Endothelial cell of umbilical vein (primary cell): ENCODE data around the gene CGRRF1. TPM values are rescaled to one million over a fixed set of nuclear protein-coding genes. Genes with fewer than 3 reads are reported as not detected.

Experiments
- BruUV-seq: library from RNA; stranded (reverse); fragments of 400-500 nt; replicated peaks from 2 replicates; lab custom pipeline; 2021; lab: Mats Ljungman, UMichigan
- CTCF ChIA-PET: fragments of 300-600, 350-600 bp; sonication (Branson Sonifier 250); formaldehyde crosslinking; loops from one replicate; lab custom pipeline; 2021; ENCODE audit warnings: antibody characterized with exemption, inconsistent platforms; lab: Charles Lee
- POLR2A ChIA-PET: fragments of 300-600, 350-600 bp; sonication (Branson Sonifier 250); formaldehyde crosslinking; loops from one replicate; lab custom pipeline; 2021; ENCODE audit warnings: antibody characterized with exemption, inconsistent platforms; lab: Charles Lee
- DNase-seq: peaks from one replicate; pipeline ENCODE4 v3.0.0-alpha.2; 2011; ENCODE audit warnings: low read depth, low spot score
- FAIRE-seq: peaks from 2 replicates; lab custom pipeline; 2011; peaks lifted over from hg19 to GRCh38; lab: Jason Lieb, UNC
- H2AFZ ChIP-seq: 2 replicates; pipeline ENCODE4 v1.6.0; 2012; ENCODE audit warnings: low read depth, low read length, control low read depth, inconsistent platforms
- H3K27ac ChIP-seq: 2 replicates; pipeline ENCODE4 v1.5.1; 2011; ENCODE audit warnings: low read depth, mild to moderate bottlenecking, control low read depth, low read length, moderate library complexity; ENCODE audit not compliant: insufficient read depth
- H3K27me3 ChIP-seq, 2 experiments: 2 replicates each; pipeline versions ENCODE4 v1.6.0 to v1.6.1; 2011; ENCODE audit warnings: low read length in 2 of 2, mixed read lengths in 1 of 2; ENCODE audit not compliant: control insufficient read depth in 2 of 2, insufficient read depth in 2 of 2
- H3K36me3 ChIP-seq, 2 experiments: 2 replicates in 1 of 2; 3 replicates in 1 of 2; pipeline ENCODE4 v1.5.1; 2011; ENCODE audit warnings: low read length in 2 of 2, mild to moderate bottlenecking in 1 of 2, moderate library complexity in 1 of 2; ENCODE audit not compliant: control insufficient read depth in 2 of 2, insufficient read depth in 2 of 2; ENCODE audit errors: extremely low read depth in 1 of 2
- H3K4me1 ChIP-seq: 3 replicates; pipeline ENCODE4 v1.5.1; 2011; ENCODE audit warnings: mild to moderate bottlenecking, low read length; ENCODE audit not compliant: control insufficient read depth, insufficient read depth; ENCODE audit errors: extremely low read depth
- H3K4me2 ChIP-seq: 2 replicates; pipeline ENCODE4 v1.6.1; 2011; ENCODE audit warnings: low read length, control low read depth, mixed read lengths; ENCODE audit not compliant: insufficient read depth
- H3K4me3 ChIP-seq, 3 experiments: fragments of 200-600 bp in 1 of 3; sonication (generic), shearing (Covaris generic) in 1 of 3; replicated peaks in 1 of 3; 2 replicates each; pipeline ENCODE4 v1.5.1; 2011 to 2016; ENCODE audit warnings: control low read depth in 3 of 3, low read length in 3 of 3, mild to moderate bottlenecking in 2 of 3, inconsistent platforms in 1 of 3, low read depth in 1 of 3, moderate library complexity in 1 of 3; ENCODE audit not compliant: insufficient read depth in 1 of 3
- H3K79me2 ChIP-seq: 2 replicates; pipeline ENCODE4 v1.6.0; 2012; ENCODE audit warnings: low read length, inconsistent platforms; ENCODE audit not compliant: control insufficient read depth, insufficient read depth
- H3K9ac ChIP-seq: replicated peaks from 2 replicates; pipeline ENCODE3; 2011; ENCODE audit warnings: low read length, control low read depth; ENCODE audit not compliant: insufficient read depth; ENCODE audit errors: extremely low read depth
- H3K9me1 ChIP-seq: replicated peaks from 3 replicates; pipeline ENCODE4 v1.6.0; 2011; ENCODE audit warnings: mild to moderate bottlenecking, low read length; ENCODE audit not compliant: control insufficient read depth, insufficient read depth; ENCODE audit errors: extremely low read depth
- H3K9me3 ChIP-seq: replicated peaks from 2 replicates; pipeline ENCODE4 v1.5.1; 2012; ENCODE audit warnings: low read length, inconsistent platforms; ENCODE audit not compliant: control insufficient read depth, insufficient read depth
- H4K20me1 ChIP-seq: replicated peaks from 2 replicates; pipeline ENCODE3; 2011; ENCODE audit warnings: mild to moderate bottlenecking, low read length; ENCODE audit not compliant: control insufficient read depth, insufficient read depth; ENCODE audit errors: extremely low read depth
- EZH2 ChIP-seq: IDR thresholded peaks from 2 replicates; pipeline ENCODE4 v1.6.1; 2012; ENCODE audit warnings: borderline replicate concordance, low read depth, mild to moderate bottlenecking, moderate library complexity, low read length, inconsistent platforms; ENCODE audit not compliant: severe bottlenecking
- FOS ChIP-seq: IDR thresholded peaks from 2 replicates; pipeline ENCODE4 v1.6.1; 2011; ENCODE audit warnings: mild to moderate bottlenecking, low read length, moderate library complexity, borderline replicate concordance; ENCODE audit not compliant: insufficient read depth
- GATA2 ChIP-seq: IDR thresholded peaks from 2 replicates; pipeline ENCODE4 v1.7.0; 2011; ENCODE audit warnings: low read depth, mild to moderate bottlenecking, moderate library complexity, mixed read lengths, low read length; ENCODE audit not compliant: insufficient read length, insufficient read depth
- JUN ChIP-seq: IDR thresholded peaks from 2 replicates; pipeline ENCODE4 v1.6.1; 2011; ENCODE audit warnings: borderline replicate concordance, low read depth; ENCODE audit not compliant: insufficient read length, insufficient read depth
- MYC ChIP-seq: IDR thresholded peaks from one replicate; pipeline ENCODE4 v1.6.1; 2011; ENCODE audit warnings: mild to moderate bottlenecking, low read depth, low read length
- POLR2A ChIP-seq: IDR thresholded peaks from 2 replicates; pipeline ENCODE4 v1.6.1; 2012; ENCODE audit warnings: low read depth, mild to moderate bottlenecking, control low read depth, low read length
- POLR2AphosphoS5 ChIP-seq: IDR thresholded peaks from 2 replicates; pipeline ENCODE4 v1.6.1; 2012; ENCODE audit warnings: low read depth, mild to moderate bottlenecking, control low read depth, low read length, moderate library complexity; ENCODE audit not compliant: insufficient read depth
- dilution Hi-C: fragments of 300-500 bp; cut with MboI; formaldehyde crosslinking; loops from one replicate; pipeline ENCODE4 v1.15.0; 2019; ENCODE audit warnings: low sequenced_read_pairs; ENCODE audit not compliant: extremely low pct_ligation_motif_present
- intact Hi-C: fragments of 100-400 bp; cut with micrococcal nuclease; formaldehyde crosslinking; loops from one replicate; pipeline ENCODE4 v1.10.0; 2022
- polyA plus RNA-seq, 4 experiments: library from polyadenylated mRNA; depleted of rRNA in 3 of 4; stranded (reverse) in 3 of 4; unstranded in 1 of 4; fragments of >200 nt; gene quantifications; 2 replicates each; pipeline versions ENCODE4 v1.2.1 to v1.2.3, GENCODE V29; 2011 to 2012; ENCODE audit warnings: missing spikeins in 1 of 4
- total RNA-seq: library from RNA; stranded (reverse); gene quantifications from 2 replicates; pipeline ENCODE4 v1.2.3, GENCODE V29; 2021
- TF ChIP-seq, protein P1 (sequence below): IDR thresholded peaks from 2 replicates; pipeline ENCODE4 v1.6.1; 2011; ENCODE audit not compliant: insufficient read depth, insufficient read length
- TF ChIP-seq, protein P2 (sequence below), 2 donors: IDR thresholded peaks; 1 replicate in 1 of 2; 2 replicates in 1 of 2; pipeline ENCODE4 v1.5.1; 2011; ENCODE audit warnings: low read length in 2 of 2, mild to moderate bottlenecking in 2 of 2, moderate library complexity in 2 of 2, control low read depth in 1 of 2, inconsistent platforms in 1 of 2, low read depth in 1 of 2; ENCODE audit not compliant: insufficient read depth in 1 of 2; ENCODE audit errors: extremely low read depth in 1 of 2

The CGRRF1 gene
- total and polyA plus RNA-seq, 2 donors (not counting 3 experiments of a cell fraction or from before 2014, with no cell fraction given), result 6.6 to 15.7 TPM

DNA sequence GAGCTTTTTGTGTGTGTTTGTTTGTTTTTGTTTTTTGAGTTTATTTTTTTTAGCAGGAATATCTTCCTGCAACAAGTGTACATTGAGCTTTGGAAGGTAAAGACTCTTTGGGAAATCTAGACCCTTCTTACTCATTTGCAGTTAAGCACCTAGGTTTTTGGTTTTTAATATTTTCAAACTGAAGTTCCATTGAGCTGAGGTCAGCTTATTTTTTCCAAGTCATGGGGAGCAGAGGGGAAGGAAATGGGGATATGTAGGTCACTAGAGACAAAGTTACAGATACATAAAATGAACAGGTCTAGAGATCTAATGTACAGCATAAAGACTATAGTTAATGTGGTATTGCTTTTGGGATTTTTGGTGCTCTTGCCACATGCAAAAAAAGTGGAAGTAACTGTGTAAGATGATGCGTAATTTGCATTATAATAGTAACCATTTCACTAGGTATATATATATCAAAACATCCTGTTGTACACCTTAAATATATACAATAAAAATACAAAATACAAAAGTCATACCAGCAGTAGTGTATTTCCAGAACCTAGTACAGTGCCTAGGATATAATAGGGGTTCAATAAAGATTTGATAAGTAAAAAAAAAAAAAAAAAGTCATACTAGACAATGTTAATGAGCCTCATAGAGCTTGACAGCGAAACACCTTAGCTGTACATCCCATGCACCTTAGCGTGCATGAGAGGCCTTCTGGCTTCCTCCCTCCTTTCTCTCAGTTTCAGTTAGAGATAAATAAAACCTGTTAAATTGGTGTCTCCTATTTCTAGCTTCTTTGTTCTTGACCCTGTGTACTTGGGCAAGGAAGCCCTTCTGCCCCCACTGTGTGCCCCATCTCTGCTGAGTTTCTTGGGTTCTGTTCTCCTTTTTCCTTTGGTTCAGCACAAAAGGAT is 22.7 kb downstream of the CGRRF1 start:
- intact Hi-C loops, result no loop called here
- H3K27me3 ChIP-seq, result no peaks in the 10 kb centered on the region
- BruUV-seq, result no TSS peak

More for the DNA sequence above, 22.7 kb downstream of the CGRRF1 start:
- Histone ChIP-seq H3K27ac (no peak overlapping the region), H3K4me3 (no peak overlapping the region), H3K79me2 (no peaks in the 10 kb centered on the region), H3K9ac (no peak overlapping the region), H3K9me1 (no peaks in the 10 kb centered on the region), H3K4me1 (peaks cover 9% of the 10 kb centered on the region), H2AFZ (no peak overlapping the region), H4K20me1 (no peaks in the 10 kb centered on the region), H3K36me3 (no peaks in the 10 kb centered on the region), H3K4me2 (no peak overlapping the region), H3K9me3 (no peaks in the 10 kb centered on the region)
- dilution Hi-C loops, result no loop called here
- POLR2A ChIA-PET, result interaction anchor here (0.6 kb wide), 1 partner anchor 17 kb away, joined by 3 read pairs; no protein-coding TSS in a partner anchor
- CTCF ChIA-PET, result interaction anchor here (0.8 to 1.7 kb wide), 3 partner anchors 12 to 241 kb away, joined by 3 to 6 read pairs (median 3); partner anchors contain the start of gene CGRRF1
- TF ChIP-seq JUN (no peak), FOS (no peak), EZH2 (no peak), MYC (no peak), GATA2 (no peak), POLR2A (no peak), POLR2AphosphoS5 (no peak)
- TF ChIP-seq, protein P1, sequence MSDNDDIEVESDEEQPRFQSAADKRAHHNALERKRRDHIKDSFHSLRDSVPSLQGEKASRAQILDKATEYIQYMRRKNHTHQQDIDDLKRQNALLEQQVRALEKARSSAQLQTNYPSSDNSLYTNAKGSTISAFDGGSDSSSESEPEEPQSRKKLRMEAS, result no peak
- TF ChIP-seq, protein P2, sequence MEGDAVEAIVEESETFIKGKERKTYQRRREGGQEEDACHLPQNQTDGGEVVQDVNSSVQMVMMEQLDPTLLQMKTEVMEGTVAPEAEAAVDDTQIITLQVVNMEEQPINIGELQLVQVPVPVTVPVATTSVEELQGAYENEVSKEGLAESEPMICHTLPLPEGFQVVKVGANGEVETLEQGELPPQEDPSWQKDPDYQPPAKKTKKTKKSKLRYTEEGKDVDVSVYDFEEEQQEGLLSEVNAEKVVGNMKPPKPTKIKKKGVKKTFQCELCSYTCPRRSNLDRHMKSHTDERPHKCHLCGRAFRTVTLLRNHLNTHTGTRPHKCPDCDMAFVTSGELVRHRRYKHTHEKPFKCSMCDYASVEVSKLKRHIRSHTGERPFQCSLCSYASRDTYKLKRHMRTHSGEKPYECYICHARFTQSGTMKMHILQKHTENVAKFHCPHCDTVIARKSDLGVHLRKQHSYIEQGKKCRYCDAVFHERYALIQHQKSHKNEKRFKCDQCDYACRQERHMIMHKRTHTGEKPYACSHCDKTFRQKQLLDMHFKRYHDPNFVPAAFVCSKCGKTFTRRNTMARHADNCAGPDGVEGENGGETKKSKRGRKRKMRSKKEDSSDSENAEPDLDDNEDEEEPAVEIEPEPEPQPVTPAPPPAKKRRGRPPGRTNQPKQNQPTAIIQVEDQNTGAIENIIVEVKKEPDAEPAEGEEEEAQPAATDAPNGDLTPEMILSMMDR (IDR thresholded peaks at IDR 0.05; ENCODE audit: extremely low read depth in 1 of 2, insufficient read depth in 1 of 2, low read depth in 1 of 2, low read length in 2 of 2), result no peak
- FAIRE-seq (no peak), DNase-seq (no peak)
